ENCODE data around the gene ZYX.

DNA sequence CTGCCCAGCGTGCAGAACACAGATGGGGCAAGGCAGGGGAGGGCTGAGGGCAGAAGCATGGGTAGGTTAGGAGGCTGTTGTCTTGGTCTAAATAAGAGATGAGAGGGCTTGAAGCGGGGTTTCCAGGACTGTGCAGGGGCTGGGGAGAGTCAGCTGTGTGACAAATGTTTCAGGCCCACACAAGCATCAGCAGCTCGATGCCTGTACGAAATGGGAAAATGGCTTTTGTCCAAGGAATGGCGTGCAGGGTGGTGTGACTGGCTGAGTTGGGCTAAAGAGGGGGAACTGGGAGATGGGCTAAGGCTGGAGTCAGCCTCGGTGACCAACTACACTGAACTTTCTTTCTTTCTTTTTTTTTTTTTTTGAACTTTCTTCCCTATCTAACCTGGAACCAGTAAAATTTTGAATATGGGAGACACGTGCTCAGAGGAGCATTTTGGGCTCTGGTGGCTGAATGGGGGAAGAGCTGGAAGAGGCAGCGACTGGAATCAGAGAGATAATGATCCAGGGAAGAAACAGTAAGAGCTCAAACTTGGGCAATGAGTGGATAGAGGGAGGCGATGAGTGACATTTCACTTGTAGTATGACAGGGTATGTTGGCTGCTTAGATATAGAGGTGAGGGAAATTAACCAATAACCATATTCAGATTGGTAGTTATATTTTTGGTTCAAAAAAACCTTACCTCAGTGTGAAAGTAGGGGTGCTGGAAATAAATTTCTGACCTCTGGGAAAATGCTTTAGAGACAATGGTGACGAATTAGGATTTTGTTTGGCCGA, 37.7 kb downstream of the ZYX start:
- TF ChIP-seq, protein P1, sequence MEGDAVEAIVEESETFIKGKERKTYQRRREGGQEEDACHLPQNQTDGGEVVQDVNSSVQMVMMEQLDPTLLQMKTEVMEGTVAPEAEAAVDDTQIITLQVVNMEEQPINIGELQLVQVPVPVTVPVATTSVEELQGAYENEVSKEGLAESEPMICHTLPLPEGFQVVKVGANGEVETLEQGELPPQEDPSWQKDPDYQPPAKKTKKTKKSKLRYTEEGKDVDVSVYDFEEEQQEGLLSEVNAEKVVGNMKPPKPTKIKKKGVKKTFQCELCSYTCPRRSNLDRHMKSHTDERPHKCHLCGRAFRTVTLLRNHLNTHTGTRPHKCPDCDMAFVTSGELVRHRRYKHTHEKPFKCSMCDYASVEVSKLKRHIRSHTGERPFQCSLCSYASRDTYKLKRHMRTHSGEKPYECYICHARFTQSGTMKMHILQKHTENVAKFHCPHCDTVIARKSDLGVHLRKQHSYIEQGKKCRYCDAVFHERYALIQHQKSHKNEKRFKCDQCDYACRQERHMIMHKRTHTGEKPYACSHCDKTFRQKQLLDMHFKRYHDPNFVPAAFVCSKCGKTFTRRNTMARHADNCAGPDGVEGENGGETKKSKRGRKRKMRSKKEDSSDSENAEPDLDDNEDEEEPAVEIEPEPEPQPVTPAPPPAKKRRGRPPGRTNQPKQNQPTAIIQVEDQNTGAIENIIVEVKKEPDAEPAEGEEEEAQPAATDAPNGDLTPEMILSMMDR (IDR thresholded peaks at IDR 0.05; ENCODE audit: insufficient read depth, low read depth, low read length) = no peak
- no peak for TF ChIP-seq EZH2 (IDR thresholded peaks at IDR 0.05; ENCODE audit: insufficient read depth, low read length)

Measured in astrocyte (in vitro differentiated cells and primary cell).